Activated CD4-positive, CD25-positive, alpha-beta regulatory T cell treated with anti-CD3 and anti-CD28 coated beads, Interleukin-2, amount 50 U/mL, for 72 hours (primary cell): ENCODE measurements around the gene SLC39A11.
"Not testable (repeated sequence)": the region's sequence is repeated elsewhere in the genome, so short reads cannot be mapped to it uniquely, and the experiment has no call there.

Experiments used
- DNase-seq: peaks from one replicate; pipeline ENCODE4 v3.0.0; 2021

Gene SLC39A11

GRCh38 chr17:72999474-72999873, 93.0 kb downstream of the SLC39A11 start:
- DNase-seq, result not testable (repeated sequence)

DNA sequence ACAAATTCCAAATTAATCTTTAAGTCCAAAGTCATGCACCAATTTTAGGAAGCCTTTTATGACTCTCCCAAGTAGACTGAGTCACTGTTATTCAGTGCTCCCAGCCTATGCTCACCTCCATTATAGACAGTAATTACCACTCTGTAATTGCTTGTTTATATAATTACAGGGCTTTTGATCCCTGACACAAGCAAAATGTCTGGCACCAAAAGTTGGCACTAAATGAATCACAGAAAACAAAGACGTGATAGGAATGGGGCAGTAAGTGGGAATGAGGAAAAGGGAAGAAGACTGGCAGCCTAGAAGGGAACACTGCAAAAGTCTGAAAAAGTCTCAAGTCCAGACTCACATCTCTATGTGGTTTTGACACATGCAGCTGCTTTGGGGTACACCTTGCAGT, 94.1 kb downstream of the SLC39A11 start:
- no peak for DNase-seq

DNA sequence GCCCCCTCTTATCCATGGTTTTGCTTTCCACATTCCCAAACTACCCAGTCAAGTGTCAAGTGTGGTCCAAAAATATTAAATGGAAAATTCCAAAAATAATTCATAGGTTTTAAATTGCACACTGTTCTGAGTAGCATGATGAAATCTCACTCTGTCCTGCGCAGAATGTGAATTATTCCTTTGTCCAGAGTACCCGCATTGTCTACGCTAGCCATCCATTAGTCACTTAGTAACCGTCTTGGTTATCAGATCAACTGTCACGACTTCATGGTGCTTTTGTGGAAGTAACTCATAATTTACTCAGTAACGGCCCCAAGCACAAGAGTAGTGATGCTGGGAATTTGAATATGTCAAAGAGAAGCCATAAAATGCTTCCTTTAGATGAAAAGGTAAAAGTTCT, 94.9 kb downstream of the SLC39A11 start:
- no peak for DNase-seq

GRCh38 chr17:72996791-72997190, 95.7 kb downstream of the SLC39A11 start:
- DNase-seq, result no peak

- no peak for DNase-seq
Measured at GRCh38 chr17:72995008-72995656, 97.4 kb downstream of the SLC39A11 start.

DNA sequence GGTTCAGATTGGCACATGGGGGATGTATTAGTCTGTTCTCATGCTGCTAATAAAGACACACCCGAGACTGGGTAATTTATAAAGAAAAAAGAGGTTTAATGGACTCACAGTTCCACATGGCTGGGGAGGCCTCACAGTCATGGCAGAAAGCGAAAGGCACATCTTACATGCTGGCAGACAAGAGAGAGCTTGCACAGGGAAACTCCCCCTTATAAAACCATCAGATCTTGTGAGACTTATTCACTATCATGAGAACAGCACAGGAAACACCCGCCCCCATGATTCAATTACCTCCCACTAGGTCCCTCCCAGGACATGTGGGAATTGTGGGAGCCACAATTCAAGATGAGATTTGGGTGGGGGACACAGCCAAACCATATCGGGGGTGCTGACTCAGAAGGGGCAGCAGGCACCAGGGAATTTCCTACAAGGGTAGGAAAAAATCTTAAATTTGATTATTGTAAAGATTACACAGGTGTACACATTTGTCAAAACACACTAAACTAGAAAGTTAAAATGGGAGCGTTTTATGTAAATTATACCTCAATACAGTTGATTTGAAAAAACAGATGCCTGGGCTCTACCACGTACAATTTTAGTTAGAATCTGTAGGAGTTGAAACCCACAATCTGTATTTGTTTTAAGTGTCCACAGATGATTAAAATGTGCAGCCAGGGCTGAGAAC, 99.6 kb downstream of the SLC39A11 start:
- not testable (repeated sequence) for DNase-seq

DNA sequence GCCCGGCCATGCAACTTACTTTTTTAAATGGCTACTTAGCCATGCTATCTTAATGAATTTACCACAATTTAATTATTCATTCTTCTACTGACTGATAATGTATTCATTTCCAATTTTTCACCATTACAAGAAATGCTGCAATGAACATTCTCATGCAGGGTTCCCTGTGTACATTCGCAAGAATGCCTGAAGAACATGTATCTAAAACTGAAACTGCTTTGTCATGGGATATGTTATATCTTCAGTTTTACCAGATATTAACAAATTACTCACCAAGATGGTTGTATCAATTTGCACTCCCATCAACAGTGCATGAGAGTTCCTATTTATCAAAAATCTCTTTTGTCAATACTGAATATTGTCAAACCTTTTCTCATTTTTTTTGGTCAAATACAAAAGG, 100.8 kb downstream of the SLC39A11 start:
- no peak for DNase-seq

- DNase-seq, result no peak
Measured at GRCh38 chr17:72989074-72989610, 103.3 kb downstream of the SLC39A11 start.

DNA sequence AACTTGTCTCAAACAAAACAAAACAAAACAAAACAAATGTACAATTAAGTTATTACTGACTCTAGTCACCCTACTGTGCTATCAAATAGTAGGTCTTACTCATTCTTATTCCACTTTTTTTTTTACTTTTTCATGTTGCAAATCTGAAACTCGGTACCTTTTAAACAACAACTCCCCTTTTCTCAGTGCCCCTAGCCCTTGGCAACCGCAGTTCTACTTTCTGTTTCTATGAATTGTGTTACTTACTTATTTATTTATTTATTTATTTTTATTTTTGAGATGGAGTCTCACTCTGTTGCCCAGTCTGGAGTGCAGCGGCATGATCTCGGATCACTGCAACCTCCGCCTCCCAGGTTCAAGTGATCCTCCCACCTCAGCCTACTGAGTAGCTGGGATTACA, 104.0 kb downstream of the SLC39A11 start:
- DNase-seq, result no peak

- DNase-seq, result no peak
Measured at GRCh38 chr17:72987166-72987565, 105.3 kb downstream of the SLC39A11 start.

DNA sequence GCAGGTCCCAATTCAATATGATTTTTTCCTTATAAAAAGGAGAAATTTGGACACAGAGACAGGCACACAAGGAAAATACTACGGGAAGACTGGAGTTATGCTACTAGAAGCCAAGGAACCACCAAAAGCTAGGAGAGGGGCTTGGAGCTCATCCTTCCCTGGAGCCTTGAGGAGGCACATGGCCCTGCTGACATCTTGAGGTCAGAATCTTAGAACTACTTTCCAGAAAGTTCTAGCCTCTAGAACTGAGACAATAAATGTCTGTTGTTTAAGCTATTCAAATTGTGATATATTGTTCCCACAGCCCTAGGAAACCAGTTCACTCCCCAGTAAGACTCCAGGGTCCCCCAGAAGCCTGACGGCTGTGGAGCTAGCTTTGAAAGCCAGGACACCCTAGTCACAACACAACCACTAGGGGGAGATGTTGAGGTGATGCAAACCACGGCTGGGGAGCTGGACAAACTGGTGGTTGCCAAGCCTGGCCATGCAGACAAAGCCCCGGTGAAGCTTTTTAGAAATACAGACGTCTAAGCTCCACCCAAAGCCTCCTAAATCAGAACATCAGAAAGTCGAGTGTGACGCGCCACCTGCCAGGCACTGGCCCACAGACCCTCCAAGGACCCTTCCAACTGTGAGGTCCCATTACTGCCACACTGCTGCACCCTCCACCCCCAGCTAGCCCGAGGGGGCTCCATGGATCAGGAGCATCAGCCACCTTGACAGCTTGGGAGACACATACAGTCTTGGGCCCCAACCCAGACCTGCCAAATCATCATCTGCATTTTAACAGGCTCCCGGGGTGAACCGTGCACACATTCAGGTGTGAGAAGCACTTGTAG, 106.4 kb downstream of the SLC39A11 start:
- DNase-seq, result peak; percentile 42

GRCh38 chr17:72984926-72985325, 107.6 kb downstream of the SLC39A11 start:
- no peak for DNase-seq

- no peak for DNase-seq
Measured at GRCh38 chr17:72984145-72984925, 108.2 kb downstream of the SLC39A11 start.

GRCh38 chr17:72982680-72983079, 109.8 kb downstream of the SLC39A11 start:
- no peak for DNase-seq

DNA sequence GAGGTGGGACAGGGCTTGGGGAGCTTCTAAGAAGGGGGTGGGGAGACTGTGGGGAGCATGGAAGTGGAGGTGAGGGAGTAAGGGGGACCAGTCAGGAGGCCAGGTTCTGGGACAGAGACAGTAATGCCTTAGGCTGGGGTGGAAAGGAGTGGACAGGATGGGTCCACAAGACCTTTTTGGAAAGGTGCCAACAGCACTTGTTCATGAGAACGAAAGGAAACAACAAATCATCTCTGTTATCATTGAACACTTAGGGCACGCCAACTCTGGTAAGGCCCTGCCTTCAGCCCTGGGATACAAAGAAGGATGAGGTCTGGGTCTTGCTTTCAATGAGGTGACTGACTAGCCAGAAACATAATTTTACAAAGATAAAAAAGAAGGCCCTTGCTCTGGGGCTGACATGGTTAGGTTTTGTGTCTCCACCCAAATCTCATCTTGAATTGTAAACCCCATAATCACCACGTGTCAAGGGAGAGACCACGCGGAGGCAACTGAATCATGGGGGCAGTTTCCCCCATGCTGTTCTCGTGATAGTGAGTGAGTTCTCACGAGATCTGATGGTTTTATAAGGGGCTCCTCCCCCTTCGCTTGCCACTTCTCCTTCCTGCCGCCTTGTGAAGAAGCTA, 113.8 kb downstream of the SLC39A11 start:
- DNase-seq, result no peak

DNA sequence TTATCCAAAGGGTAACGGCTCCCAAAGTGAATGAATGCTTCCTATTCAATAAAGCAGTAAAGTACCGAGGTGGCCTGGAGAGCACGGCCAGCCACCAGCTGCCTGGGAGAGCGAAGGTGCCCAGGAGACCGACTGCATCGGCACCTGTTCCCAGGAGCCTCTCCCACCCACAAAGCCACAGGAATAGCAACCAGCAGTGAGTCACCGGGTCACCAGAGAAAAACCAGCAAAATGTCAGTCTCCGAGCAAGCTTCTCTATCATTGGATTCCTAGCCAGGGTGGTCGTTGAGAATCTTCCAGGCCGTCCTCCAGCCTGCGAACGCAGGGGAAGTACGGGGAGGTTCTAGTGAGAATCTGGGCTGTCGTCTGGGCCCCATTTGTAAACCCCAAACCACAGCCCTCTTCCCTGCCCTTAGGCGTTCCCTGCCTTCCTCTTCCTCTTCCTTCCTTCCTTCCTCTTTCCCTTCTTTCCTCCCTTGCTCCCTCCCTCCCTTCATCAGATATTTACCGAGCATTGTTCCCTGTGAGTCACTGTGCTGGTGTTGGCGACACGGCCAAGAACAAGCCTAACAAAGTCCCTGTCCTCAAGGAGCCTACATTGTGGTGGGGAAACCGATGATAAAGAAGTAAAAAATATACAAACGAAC, 114.6 kb downstream of the SLC39A11 start:
- DNase-seq, result no peak

DNA sequence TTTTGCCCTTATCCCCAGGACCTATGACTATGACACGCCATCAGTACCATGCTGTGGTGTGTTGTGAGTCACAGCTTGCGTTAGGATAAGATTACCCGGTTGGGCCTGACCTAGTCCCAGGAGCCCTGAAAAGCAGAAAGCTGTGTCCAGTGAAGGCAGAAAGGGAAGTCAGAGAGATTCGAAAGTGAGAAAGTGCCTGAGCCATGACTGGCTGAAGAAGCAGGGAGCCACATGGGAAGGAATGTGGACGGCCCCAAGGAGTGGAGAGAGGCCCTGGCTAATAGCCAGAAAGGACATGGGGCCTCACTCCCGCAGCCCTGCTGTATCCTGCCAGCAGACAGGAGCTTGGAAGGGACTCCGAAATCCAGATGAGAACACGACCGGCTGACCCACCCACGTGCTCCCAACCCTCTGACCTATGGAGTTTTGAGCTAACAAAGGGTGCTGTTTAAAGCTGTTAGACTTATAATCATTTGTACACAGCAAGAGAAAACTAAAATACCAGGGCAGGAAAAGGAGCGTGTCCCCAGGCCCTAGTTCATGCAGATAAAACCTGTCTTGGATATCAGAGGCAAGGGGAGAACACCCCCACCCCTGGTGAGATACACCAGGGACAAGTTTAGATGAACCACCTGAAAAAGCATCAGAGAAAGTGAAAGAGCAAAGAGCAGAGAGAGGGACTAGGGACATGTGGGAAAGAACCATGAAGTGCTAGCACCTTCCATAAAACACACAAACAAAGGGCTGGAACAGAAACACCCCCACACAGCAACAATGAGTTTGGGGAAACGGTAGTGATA, 115.3 kb downstream of the SLC39A11 start:
- DNase-seq, result no peak

DNA sequence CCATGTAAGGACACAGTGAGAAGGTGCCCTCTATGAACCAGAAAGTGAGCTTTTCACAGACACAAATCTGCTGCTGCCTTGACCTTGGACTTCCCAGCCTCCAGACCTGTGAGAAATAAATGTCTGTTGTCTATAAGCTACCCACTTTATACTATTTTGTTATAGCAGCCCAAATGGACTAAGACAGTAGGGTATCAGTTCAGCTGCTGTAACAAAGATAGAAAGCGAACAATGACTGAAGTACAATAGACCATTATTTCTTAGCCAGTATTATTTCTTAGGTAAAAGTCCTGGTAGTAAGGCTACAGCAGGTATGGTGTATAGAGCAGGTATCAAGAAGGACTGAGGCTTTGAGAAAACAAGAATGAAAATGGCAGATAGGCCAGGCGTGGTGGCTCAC, 117.0 kb downstream of the SLC39A11 start:
- no peak for DNase-seq

GRCh38 chr17:72974605-72975232, 117.8 kb downstream of the SLC39A11 start:
- no peak for DNase-seq

DNA sequence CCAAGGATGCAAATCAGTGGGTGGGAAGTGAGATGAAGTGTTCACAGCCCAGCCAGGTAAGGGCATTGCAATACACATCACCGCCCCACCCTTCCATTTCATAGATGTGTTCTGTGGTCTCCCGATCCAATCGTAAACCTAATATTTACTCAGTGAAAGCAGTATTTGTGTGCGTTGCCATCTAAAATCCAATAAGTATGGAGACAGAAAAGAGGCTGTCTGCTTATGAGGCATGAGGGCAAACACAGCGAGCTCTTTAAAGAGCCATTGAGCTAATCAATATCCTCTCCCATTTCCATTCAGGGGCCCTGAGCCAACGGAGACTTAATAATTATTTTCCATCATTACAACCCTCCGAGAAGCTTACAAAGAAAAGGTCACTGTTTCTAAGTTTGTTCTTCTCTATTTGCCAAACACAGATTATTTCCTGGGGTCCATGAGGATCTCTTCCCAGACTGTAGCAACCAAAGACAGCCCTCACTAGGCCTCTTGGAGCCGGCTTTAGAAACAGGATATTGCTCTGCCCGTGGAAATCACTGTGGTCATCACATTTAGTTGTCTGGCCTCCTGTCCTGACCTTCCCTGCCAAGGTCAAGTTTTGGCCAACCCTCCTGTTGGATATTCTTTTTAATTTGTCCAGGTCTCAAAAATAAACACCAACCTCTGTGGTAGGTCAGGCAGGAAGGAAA, 120.1 kb downstream of the SLC39A11 start:
- no peak for DNase-seq
